ENCODE results near the gene POGZ. TPM values are rescaled to one million over a fixed set of nuclear protein-coding genes. Genes with fewer than 3 reads are reported as not detected.

POGZ gene
- total RNA-seq, 1 experiment from 2014 or later: 102 TPM

DNA sequence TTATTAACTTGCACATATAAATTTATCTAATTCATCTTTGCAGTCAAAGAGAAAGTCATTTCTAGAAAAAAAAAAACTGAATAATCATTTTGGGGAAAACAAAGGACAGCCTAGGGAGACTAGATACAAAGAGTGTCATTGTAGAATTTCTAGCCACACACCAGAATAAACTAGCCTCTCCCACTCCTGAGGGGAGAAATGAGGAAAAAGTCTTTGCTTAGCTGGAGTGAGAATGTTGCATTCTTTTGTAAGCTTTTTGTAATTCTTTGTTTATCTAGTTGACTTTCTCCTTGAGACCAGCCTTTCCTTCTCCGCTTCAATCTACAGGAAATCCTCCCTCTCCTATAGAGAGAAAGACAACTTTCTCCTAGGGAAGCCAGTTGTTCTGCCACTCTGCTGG lies 36.0 kb upstream of the POGZ start:
- Histone ChIP-seq H4K91ac (ENCODE audit: insufficient read length, low read depth, low read length) (no peak overlapping the region), H3K27ac (ENCODE audit: insufficient read length, low read depth, low read length) (no peak overlapping the region), H3K23ac (ENCODE audit: insufficient read length, low read depth, low read length) (no peak overlapping the region), H4K8ac (replicated peaks; ENCODE audit: insufficient read length, low read depth, low read length) (no peak overlapping the region), H3K14ac (ENCODE audit: insufficient read depth, low read length) (no peak overlapping the region), H2AFZ (ENCODE audit: low read length) (no peak overlapping the region), H3K9ac (ENCODE audit: extremely low read depth, insufficient read length, low read length) (no peak overlapping the region), H3K27me3 (ENCODE audit: insufficient read depth, low read length) (no peaks in the 10 kb centered on the region), H3K79me2 (ENCODE audit: insufficient read depth, low read length) (no peaks in the 10 kb centered on the region), H3K23me2 (ENCODE audit: insufficient read length, low read depth, low read length, poor library complexity, severe bottlenecking) (no peaks in the 10 kb centered on the region), H3K18ac (ENCODE audit: insufficient read length, low read depth, low read length) (no peak overlapping the region), H2BK120ac (ENCODE audit: low read depth, low read length, poor library complexity, severe bottlenecking) (no peak overlapping the region), H3K4ac (ENCODE audit: low read depth, low read length) (no peak overlapping the region), H3T11ph (ENCODE audit: low read length) (peak overlapping the region; percentile 12), H2BK12ac (ENCODE audit: insufficient read length, low read depth, low read length) (no peak overlapping the region), H3K9me3 (ENCODE audit: control insufficient read depth, low read depth, low read length) (no peaks in the 10 kb centered on the region), H4K20me1 (ENCODE audit: control insufficient read depth, insufficient read depth, insufficient read length) (no peaks in the 10 kb centered on the region), H3K4me2 (ENCODE audit: insufficient read depth, insufficient read length, low read length) (no peak overlapping the region), H3K4me1 (ENCODE audit: insufficient read depth, low read length) (no peaks in the 10 kb centered on the region), H2BK5ac (ENCODE audit: insufficient read length, low read length) (no peak overlapping the region), H3K79me1 (ENCODE audit: insufficient read depth, low read depth, low read length, poor library complexity, severe bottlenecking) (no peaks in the 10 kb centered on the region), H2AK5ac (ENCODE audit: insufficient read length, low read length) (no peak overlapping the region), H4K5ac (ENCODE audit: insufficient read length, low read depth, low read length) (no peak overlapping the region), H2BK15ac (ENCODE audit: low read depth, low read length) (no peak overlapping the region), H2BK20ac (ENCODE audit: low read depth, low read length, poor library complexity, severe bottlenecking) (no peak overlapping the region), H3K56ac (ENCODE audit: insufficient read length, low read depth, low read length) (no peak overlapping the region)
- WGBS (ENCODE audit: extremely low coverage, insufficient read length, low lambda C conversion rate): no CpG with 5 or more reads among the region's 1 CpG
- Mint-ChIP-seq H3K27me3 (ENCODE audit: low read depth) (peaks cover 3% of the 10 kb centered on the region; the same call in 1 of the 2 replicates), H3K4me3 (no peak overlapping the region), H3K4me1 (peaks cover 4 to 6% of the 10 kb centered on the region in 2 experiments; a peak in 3 of 4 replicates), H3K9me3 (no peaks in the 10 kb centered on the region; a peak in 1 of 5 replicates), H3K36me3 (ENCODE audit: insufficient read depth in 1 of 3, low read depth in 3 of 3) (no peaks in the 10 kb centered on the region), H3K27ac (0 out of 7 replicates have a peak overlapping the region, but pooled peaks of 1 of the 3 experiments have one; percentile 39)
- no peak for DNase-seq
- TF ChIP-seq, protein P1, sequence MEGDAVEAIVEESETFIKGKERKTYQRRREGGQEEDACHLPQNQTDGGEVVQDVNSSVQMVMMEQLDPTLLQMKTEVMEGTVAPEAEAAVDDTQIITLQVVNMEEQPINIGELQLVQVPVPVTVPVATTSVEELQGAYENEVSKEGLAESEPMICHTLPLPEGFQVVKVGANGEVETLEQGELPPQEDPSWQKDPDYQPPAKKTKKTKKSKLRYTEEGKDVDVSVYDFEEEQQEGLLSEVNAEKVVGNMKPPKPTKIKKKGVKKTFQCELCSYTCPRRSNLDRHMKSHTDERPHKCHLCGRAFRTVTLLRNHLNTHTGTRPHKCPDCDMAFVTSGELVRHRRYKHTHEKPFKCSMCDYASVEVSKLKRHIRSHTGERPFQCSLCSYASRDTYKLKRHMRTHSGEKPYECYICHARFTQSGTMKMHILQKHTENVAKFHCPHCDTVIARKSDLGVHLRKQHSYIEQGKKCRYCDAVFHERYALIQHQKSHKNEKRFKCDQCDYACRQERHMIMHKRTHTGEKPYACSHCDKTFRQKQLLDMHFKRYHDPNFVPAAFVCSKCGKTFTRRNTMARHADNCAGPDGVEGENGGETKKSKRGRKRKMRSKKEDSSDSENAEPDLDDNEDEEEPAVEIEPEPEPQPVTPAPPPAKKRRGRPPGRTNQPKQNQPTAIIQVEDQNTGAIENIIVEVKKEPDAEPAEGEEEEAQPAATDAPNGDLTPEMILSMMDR (conservative IDR thresholded peaks at IDR 0.05): no peak

Data from H9 (cell line).